ENCODE measurements around the gene SLC29A3. TPM values are rescaled to one million over a fixed set of nuclear protein-coding genes. Genes with fewer than 3 reads are reported as not detected.

Gene SLC29A3
- total and polyA plus RNA-seq, 2 donors from 2014 or later = 5.3 to 5.7 TPM

- intact Hi-C loops (cut with DNase I) = no loop called here
- Histone ChIP-seq H3K36me3 (ENCODE audit: control insufficient read depth in 2 of 3, insufficient read depth in 3 of 3, low read length in 3 of 3) (no peaks in the 10 kb centered on the region), H3K9ac (ENCODE audit: low read length in 3 of 3) (no peak overlapping the region), H3K27me3 (ENCODE audit: control insufficient read depth, insufficient read depth, low read length) (no peaks in the 10 kb centered on the region), H3K27ac (ENCODE audit: low read depth in 2 of 2, low read length in 2 of 2) (no peak overlapping the region), H3K9me3 (ENCODE audit: control insufficient read depth in 2 of 3, insufficient read depth in 1 of 3, low read length in 3 of 3) (no peaks in the 10 kb centered on the region), H3K4me1 (ENCODE audit: control insufficient read depth in 2 of 3, insufficient read depth in 2 of 3, low read depth in 1 of 3, low read length in 3 of 3) (peaks cover 0 to 4% (median 0%) of the 10 kb centered on the region in 3 donors), H3K4me3 (ENCODE audit: low read length in 3 of 3) (no peak overlapping the region)
- DNase-seq (no peak), FAIRE-seq (no peak)
- TF ChIP-seq CTCF (IDR thresholded peaks at IDR 0.05; ENCODE audit: borderline replicate concordance, extremely low read depth, insufficient read depth) = no peak
These were observed 55.6 kb downstream of the SLC29A3 start for GRCh38 chr10:71374481-71375233.

GRCh38 chr10:71375952-71376351 is 56.9 kb downstream of the SLC29A3 start:
- TF ChIP-seq CTCF (IDR thresholded peaks at IDR 0.05; ENCODE audit: borderline replicate concordance, extremely low read depth, insufficient read depth) = no peak
- Histone ChIP-seq H3K4me1 (ENCODE audit: control insufficient read depth in 2 of 3, insufficient read depth in 2 of 3, low read depth in 1 of 3, low read length in 3 of 3) (peaks cover 0 to 4% (median 0%) of the 10 kb centered on the region in 3 donors), H3K36me3 (ENCODE audit: control insufficient read depth in 2 of 3, insufficient read depth in 3 of 3, low read length in 3 of 3) (no peaks in the 10 kb centered on the region), H3K9me3 (ENCODE audit: control insufficient read depth in 2 of 3, insufficient read depth in 1 of 3, low read length in 3 of 3) (no peaks in the 10 kb centered on the region), H3K9ac (ENCODE audit: low read length in 3 of 3) (no peak overlapping the region), H3K4me3 (ENCODE audit: low read length in 3 of 3) (no peak overlapping the region), H3K27me3 (ENCODE audit: control insufficient read depth, insufficient read depth, low read length) (no peaks in the 10 kb centered on the region), H3K27ac (ENCODE audit: low read depth in 2 of 2, low read length in 2 of 2) (no peak overlapping the region)
- FAIRE-seq (no peak), DNase-seq (no peak)
- intact Hi-C loops (cut with DNase I) = no loop called here

- H3K9me3 ChIP-seq (ENCODE audit: control insufficient read depth in 2 of 3, insufficient read depth in 1 of 3, low read length in 3 of 3) = no peaks in the 10 kb centered on the region
- FAIRE-seq = no peak
- no peak overlapping the region for H3K27ac ChIP-seq (ENCODE audit: low read depth in 2 of 2, low read length in 2 of 2)
- H3K9ac ChIP-seq (ENCODE audit: low read length in 3 of 3) = no peak overlapping the region
- no peak for TF ChIP-seq CTCF (IDR thresholded peaks at IDR 0.05; ENCODE audit: borderline replicate concordance, extremely low read depth, insufficient read depth)
- peaks cover 0 to 4% (median 0%) of the 10 kb centered on the region in 3 donors for H3K4me1 ChIP-seq (ENCODE audit: control insufficient read depth in 2 of 3, insufficient read depth in 2 of 3, low read depth in 1 of 3, low read length in 3 of 3)
- no peaks in the 10 kb centered on the region for H3K27me3 ChIP-seq (ENCODE audit: control insufficient read depth, insufficient read depth, low read length)
- H3K4me3 ChIP-seq (ENCODE audit: low read length in 3 of 3) = no peak overlapping the region
- intact Hi-C loops (cut with DNase I) = no loop called here
- DNase-seq = no peak
- H3K36me3 ChIP-seq (ENCODE audit: control insufficient read depth in 2 of 3, insufficient read depth in 3 of 3, low read length in 3 of 3) = no peaks in the 10 kb centered on the region
These were observed 59.5 kb downstream of the SLC29A3 start for GRCh38 chr10:71378336-71379117.
